RCC 7860 (cell line): ENCODE data around the gene NPPB.
A peak's percentile ranks its signal among the peaks of the same experiment; 100 is the strongest.
"Not testable (repeated sequence)": the region's sequence is repeated elsewhere in the genome, so short reads cannot be mapped to it uniquely, and the experiment has no call there.

Source experiments
- DNase-seq: peaks from one replicate; pipeline ENCODE4 v3.0.0-alpha.2; 2015; ENCODE audit warnings: low spot score
- FAIRE-seq: peaks from 2 replicates; lab custom pipeline; 2012; peaks lifted over from hg19 to GRCh38; lab: Jason Lieb, UNC

The NPPB gene

GRCh38 chr1:11858613-11858967 is at the start of gene NPPB:
Gene NPPB, minus strand, starts transcription at chr1:11858945. Its CDS starts 112 bp downstream, at chr1:11858833.
- FAIRE-seq, result no peak
- no peak for DNase-seq

DNA sequence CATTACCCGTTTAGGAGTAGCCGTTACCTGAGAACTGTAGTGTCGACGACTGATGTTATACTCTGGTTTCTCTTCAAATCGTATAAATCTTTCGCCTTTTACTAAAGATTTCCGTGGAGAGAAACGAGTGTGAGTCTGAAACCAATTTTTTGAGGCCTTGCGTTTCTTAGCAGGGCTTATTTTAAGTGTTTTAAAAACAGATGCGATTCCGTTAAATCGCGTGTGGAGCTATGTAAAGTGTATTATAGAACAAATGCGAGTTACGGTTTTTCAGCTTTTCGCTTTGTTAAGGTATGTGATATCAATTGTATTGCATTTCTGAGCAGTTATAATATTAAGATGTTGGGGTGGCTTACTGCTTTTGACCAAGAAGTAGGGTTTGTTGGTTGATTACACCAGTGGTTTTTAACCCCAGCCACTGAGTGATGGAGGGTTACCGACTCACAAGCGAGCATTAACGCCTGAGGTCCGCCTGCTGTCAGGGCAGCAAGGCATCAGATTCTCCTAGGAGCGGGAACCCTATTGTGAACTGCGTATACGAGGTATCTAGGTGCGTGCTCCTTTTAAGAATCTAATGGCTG is 49.4 kb upstream of the NPPB start:
- DNase-seq, result peak; percentile 100
- FAIRE-seq, result peak; percentile 85

- DNase-seq, result peak; percentile 90
- FAIRE-seq, result no peak
Measured at GRCh38 chr1:11907275-11908094, 48.7 kb upstream of the NPPB start.

GRCh38 chr1:11906870-11907269 is 48.1 kb upstream of the NPPB start:
- DNase-seq, result no peak
- FAIRE-seq, result no peak

GRCh38 chr1:11904978-11905377 is 46.2 kb upstream of the NPPB start:
- no peak for DNase-seq

DNA sequence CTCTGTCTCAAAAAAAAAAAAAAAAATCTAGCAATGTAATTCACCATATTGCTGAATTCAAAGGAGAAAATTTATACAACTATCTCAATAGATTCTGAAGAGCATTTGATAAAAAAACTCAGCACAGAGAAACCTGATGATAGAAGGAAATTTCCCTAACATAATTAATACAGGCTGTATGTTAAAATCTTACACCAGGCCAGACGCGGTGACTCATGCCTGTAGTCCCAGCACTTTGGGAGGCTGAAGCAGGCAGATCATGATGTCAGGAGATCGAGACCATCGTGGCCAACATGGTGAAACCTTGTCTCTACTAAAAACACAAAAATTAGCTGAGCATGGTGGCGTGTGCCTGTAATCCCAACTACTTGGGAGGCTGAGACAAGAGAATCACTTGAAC is 45.4 kb upstream of the NPPB start:
- not testable (repeated sequence) for DNase-seq, FAIRE-seq

More at GRCh38 chr1:11904978-11905377, 46.2 kb upstream of the NPPB start:
- FAIRE-seq, result no peak

DNA sequence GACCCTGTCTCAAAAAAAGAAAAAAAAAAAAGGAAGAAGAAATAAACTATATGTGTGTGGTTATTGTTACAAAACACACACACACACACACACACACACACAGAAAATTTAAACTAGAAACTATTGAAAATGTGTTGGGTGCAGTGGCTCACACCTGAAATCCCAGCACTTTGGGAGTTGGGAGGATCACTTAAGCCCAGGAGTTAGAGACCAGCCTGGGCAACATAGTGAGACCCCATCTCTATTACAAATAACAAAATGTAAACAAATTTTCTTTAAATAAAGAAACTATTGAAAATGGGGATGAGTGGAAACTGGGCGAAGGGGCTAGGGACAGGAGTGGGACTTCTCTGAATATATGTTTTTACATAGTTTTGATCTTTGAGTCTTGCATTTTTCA is 44.5 kb upstream of the NPPB start:
- FAIRE-seq (no peak), DNase-seq (no peak)

- FAIRE-seq, result not testable (repeated sequence)
Measured at GRCh38 chr1:11901446-11901845, 42.7 kb upstream of the NPPB start.

DNA sequence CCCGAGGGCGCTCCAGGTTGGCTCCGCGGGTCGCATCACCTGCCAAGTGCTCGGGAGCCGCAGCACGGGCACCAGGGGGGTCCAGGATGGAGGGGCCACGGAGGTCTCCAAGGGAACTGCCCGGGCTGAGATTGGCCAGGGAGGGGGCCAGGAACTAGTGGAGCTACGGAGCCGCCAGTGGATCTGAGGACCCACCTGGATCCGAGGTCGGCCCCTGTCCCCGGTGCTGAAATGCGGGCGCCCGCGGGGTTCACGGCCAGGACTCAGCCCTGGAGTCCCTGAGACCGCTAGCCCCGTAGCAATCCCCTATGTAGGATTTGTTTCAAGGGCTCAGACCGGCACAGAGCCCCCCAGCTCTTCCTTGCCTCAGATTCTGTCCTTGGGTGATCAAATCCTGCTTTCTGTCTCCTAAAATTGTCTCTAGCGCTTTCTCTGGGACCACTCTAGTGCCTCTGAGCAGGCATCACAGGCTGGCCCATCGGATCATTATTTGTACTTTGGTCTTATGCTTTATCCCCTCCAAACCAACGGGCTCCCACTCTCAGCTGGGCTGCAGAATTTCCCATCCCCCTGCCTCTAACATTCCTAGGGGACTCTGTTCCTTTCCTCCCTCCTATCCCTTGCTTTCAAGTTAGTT is 40.2 kb upstream of the NPPB start:
- no peak for FAIRE-seq
- no peak for DNase-seq

More at GRCh38 chr1:11901446-11901845, 42.7 kb upstream of the NPPB start:
- peak; percentile 6 for DNase-seq

- DNase-seq (no peak), FAIRE-seq (no peak)
Measured at GRCh38 chr1:11898086-11898785, 39.5 kb upstream of the NPPB start.

DNA sequence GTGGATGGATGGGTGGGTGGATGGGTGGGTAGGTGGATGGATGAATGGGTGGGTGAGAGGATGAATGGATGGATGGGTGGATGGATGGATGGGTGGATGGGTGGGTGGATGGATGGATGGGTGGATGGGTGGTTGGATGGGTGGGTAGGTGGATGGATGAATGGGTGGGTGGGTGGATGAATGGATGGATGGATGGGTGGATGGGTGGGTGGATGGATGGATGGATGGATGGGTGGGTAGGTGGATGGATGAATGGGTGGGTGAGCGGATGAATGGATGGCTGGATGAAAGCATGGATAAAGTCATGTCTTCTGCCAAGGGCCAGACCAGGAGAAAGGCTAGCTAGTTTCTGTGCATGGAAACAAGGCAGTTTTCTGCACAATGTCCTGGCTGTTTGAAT is 35.8 kb upstream of the NPPB start:
- DNase-seq, FAIRE-seq: not testable (repeated sequence)

- no peak for FAIRE-seq
- no peak for DNase-seq
Measured at GRCh38 chr1:11893907-11894251, 35.1 kb upstream of the NPPB start.

DNA sequence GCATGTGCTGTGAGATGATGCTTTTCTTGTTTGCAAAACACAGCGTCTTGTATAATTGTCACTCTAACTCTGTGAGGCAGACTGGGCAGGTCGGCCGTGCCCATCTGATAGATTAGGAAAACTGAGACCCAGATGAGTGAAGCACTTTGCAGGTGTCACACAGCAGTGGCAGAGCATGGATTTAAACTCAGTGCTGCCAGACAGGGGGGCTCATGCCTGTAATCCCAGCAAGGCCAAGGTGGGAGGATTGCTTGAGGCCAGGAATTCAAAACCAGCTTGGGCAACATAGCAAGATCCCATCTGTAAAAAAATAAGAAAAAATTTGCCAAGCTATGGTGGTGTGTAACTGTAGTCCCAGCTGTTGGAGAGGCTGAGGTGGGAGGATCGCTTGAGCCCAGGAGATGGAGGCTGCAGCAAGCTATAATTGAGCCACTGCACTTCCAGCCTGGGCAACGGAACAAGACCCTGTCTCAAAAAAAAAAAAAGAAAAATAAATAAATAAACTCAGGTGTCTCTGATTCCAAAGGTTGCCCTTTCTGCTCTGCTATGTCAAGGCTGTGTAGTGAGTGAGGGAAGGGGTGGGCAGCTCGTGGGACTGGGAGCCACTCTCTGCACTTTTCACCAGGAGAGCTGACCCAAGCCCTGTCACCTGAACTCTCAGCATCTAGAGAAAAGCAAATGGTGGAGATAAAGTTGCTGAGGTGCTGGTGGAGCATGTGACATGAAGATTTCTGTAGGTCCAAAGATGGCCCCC is 32.9 kb upstream of the NPPB start:
- FAIRE-seq (no peak), DNase-seq (no peak)

GRCh38 chr1:11888877-11889208 is 30.1 kb upstream of the NPPB start:
- FAIRE-seq, result no peak
- DNase-seq, result no peak

DNA sequence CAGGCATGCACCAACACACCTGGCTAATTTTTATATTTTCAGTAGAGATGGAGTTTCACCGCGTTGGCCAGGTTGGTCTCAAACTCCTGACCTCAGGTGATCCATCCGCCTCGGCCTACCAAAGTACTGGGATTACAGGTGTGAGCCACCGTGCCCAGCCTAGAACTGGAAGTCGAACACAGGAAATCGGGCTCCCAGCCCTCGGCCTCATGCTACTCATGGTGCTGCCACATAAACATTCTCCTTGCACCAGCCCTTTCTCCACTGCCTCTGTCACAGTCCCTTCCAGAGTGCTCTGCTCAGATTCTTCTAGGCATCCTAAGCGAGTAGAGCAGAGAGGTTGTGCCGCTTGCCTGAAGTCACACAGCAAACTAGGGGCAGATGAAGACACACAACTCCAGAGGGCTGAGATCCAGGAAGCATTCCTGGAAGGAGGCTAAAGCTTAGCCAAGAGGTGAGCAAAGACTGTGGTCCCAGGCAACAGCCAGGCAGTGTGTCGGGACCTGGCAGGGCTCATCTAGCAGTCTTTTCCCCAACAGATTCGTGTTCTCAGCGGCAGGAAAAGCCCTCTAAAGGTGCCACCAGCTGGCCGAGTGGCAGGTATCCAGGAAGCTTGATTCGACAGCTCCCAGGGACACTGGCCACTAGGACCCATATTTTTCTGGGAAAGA is 29.6 kb upstream of the NPPB start:
- no peak for DNase-seq
- FAIRE-seq, result no peak

- no peak for DNase-seq
- FAIRE-seq, result no peak
Measured at GRCh38 chr1:11887666-11888007, 28.9 kb upstream of the NPPB start.

- FAIRE-seq (no peak), DNase-seq (no peak)
Measured at GRCh38 chr1:11886986-11887665, 28.4 kb upstream of the NPPB start.

DNA sequence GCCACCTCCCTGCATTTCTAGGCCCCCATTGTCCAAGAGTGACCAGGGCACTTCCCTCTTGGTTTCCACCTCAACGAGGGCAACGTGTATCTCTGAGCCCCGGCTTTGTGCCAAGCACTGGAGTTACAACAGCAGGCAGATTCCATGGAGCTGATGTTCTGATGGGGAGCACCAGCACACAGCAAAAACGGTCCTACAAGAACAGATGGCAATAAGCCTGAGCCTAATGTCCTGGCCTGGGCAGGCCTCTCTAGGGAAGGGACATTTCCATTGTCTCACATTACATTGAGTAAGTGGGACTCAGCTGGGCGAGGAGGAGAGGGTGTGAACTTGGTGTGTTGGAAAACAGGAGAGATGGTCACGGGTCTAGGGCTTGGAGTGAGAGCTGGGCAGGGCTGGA is 27.2 kb upstream of the NPPB start:
- FAIRE-seq (no peak), DNase-seq (no peak)

GRCh38 chr1:11882814-11883538 is 24.2 kb upstream of the NPPB start:
- FAIRE-seq, result no peak
- DNase-seq, result no peak
